ENCODE data around the gene WASL.

Gene WASL

DNA sequence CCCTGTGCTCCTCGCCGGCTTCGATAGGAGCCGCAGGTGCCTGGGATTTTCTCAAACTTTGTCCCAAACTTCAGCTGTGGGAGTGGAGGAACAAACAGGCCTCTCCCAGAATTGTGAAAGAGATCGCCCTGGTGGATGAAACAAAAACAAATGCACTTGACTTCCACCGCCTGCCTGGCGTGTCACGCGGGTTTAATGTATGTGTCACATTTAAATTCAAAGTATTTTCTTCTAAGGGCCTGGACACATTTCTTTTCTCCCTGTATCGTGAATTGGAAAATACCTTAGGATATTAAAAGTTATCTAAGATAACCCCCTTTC, 694 bp upstream of the WASL start:
- no peak for DNase-seq (ENCODE audit: extremely low spot score)
- ChIA-PET CTCF (interaction anchor here (0.9 to 3.2 kb wide), 18 partner anchors 8 to 123 kb away, joined by 3 to 11 read pairs (median 4); no protein-coding TSS in a partner anchor), POLR2A (interaction anchor here (0.6 to 1.3 kb wide), 3 partner anchors 10 to 192 kb away, joined by 3 read pairs; partner anchors contain the start of gene NDUFA5)
- TF ChIP-seq, protein P1, sequence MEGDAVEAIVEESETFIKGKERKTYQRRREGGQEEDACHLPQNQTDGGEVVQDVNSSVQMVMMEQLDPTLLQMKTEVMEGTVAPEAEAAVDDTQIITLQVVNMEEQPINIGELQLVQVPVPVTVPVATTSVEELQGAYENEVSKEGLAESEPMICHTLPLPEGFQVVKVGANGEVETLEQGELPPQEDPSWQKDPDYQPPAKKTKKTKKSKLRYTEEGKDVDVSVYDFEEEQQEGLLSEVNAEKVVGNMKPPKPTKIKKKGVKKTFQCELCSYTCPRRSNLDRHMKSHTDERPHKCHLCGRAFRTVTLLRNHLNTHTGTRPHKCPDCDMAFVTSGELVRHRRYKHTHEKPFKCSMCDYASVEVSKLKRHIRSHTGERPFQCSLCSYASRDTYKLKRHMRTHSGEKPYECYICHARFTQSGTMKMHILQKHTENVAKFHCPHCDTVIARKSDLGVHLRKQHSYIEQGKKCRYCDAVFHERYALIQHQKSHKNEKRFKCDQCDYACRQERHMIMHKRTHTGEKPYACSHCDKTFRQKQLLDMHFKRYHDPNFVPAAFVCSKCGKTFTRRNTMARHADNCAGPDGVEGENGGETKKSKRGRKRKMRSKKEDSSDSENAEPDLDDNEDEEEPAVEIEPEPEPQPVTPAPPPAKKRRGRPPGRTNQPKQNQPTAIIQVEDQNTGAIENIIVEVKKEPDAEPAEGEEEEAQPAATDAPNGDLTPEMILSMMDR (IDR thresholded peaks at IDR 0.05; ENCODE audit: control extremely low read depth, extremely low read depth, low read depth, missing control alignments) = no peak

DNA sequence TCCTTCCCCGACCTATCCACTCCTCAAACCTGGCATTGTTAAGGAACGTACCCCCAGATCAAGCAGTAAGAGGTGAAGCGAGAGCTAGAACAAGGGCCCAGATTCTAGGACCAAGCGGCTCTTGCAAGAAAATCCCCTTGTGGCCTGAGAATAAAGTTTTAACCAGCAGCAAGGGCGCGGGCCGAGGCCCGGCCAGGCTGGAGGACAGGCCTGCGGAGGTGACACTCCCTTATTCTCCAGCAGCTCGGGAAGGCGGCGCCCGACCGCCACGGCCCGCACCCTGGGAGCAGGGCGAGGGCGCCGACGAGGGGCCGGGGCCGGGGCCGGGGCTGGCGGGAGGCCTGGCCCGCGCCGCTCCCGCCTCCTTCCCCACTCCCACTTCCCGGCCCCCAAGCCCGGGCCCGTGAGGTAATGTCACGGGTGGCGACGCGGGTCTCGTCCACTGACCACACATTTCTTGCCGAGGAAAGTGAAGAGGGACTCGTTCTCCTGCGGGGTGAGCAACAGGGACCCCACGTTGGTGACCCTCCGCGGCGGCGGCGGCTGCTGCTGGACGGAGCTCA, 551 bp downstream of the WASL start:
- ChIA-PET POLR2A (interaction anchor here (1.3 kb wide), 1 partner anchor 22 kb away, joined by 3 read pairs; no protein-coding TSS in a partner anchor), CTCF (interaction anchor here (0.7 to 3.2 kb wide), 14 partner anchors 8 to 122 kb away, joined by 3 to 11 read pairs (median 4); no protein-coding TSS in a partner anchor)
- peak; percentile 47 for DNase-seq (ENCODE audit: extremely low spot score)
- TF ChIP-seq, protein P1 (IDR thresholded peaks at IDR 0.05; ENCODE audit: control extremely low read depth, extremely low read depth, low read depth, missing control alignments) = no peak

DNA sequence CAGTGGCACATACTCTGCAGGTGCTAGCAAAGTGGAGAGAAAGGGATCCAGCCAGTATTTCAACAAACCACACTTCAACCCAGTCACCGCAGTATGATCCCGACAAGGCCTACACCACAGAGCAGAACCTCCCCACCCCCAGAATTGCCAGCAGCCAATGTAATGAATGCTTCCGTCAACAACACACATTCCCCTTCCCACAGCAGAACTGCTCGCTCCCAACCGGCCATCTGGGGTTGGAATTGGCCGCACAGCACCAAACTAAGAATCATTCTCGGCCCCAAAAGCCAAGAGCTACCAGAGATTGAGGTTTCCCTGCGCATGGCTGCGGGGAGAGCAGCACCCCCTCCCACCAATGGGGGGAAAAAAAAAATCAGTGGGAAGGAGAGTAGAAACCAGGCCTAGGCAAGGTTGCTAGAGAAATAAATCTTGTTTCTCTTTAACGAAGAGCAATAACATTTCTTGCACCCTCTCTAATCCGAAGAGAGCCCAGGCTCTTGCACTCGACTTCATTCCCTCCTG, 1.1 kb downstream of the WASL start:
- peak; percentile 22 for DNase-seq (ENCODE audit: extremely low spot score)
- CTCF ChIA-PET = interaction anchor here (1.6 to 3.2 kb wide), 2 partner anchors 19 to 117 kb away, joined by 5 to 11 read pairs; no protein-coding TSS in a partner anchor
- POLR2A ChIA-PET = no interaction called here
- TF ChIP-seq, protein P1 (IDR thresholded peaks at IDR 0.05; ENCODE audit: control extremely low read depth, extremely low read depth, low read depth, missing control alignments) = no peak

DNA sequence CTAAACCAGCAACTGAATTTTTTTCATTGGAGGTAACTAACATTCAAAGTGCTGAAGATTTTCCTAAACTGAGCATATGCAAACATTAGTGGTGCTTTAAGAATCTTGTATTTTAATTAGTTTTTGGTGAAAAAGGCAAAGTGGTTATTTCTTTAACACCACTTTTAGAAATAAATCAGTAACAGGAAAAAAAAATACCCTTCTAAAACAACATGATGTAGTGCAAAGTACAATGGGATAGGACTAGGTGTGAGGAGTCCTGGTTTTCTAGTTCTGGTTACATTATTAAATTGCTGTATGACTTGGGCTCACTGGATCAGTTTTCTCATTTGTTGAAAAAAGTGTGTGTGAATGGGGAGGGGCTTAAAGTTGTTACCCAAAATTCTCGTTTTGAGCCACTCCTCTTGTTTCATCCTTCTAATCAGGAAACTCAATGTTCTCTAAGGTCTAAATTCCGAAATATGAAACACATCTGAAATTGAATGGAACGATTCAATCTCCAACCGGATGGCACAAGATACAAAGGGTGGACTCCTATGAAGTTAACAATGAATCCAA, 1.8 kb downstream of the WASL start:
- POLR2A ChIA-PET = no interaction called here
- TF ChIP-seq, protein P1 (IDR thresholded peaks at IDR 0.05; ENCODE audit: control extremely low read depth, extremely low read depth, low read depth, missing control alignments) = no peak
- DNase-seq (ENCODE audit: extremely low spot score) = peak; percentile 18
- CTCF ChIA-PET = interaction anchor here (1.6 to 1.7 kb wide), 3 partner anchors 8 to 50 kb away, joined by 3 to 5 read pairs (median 5); no protein-coding TSS in a partner anchor

DNA sequence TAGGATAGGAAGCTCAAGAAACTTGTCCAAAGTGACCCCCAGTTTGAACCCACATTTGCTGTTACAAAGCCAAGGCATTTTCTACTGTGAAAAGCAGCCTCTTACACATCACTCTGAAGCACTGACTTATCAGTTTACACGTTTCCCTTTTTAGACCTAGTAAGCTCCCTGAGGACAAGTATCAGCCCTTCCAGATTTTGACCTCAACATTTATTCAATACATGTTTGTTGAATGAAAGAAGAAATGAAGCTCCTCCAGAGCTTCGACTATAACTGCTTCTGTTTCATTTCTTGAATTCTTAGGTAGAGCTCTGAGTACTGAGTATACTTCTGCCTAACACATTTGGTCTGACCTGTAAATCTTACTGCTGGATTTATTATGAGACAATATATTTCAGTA, 2.7 kb downstream of the WASL start:
- DNase-seq (ENCODE audit: extremely low spot score) = no peak
- ChIA-PET POLR2A (no interaction called here), CTCF (interaction anchor here (0.8 to 3.8 kb wide), 8 partner anchors 9 to 126 kb away, joined by 3 to 16 read pairs (median 3); no protein-coding TSS in a partner anchor)
- TF ChIP-seq, protein P1 (IDR thresholded peaks at IDR 0.05; ENCODE audit: control extremely low read depth, extremely low read depth, low read depth, missing control alignments) = no peak

DNA sequence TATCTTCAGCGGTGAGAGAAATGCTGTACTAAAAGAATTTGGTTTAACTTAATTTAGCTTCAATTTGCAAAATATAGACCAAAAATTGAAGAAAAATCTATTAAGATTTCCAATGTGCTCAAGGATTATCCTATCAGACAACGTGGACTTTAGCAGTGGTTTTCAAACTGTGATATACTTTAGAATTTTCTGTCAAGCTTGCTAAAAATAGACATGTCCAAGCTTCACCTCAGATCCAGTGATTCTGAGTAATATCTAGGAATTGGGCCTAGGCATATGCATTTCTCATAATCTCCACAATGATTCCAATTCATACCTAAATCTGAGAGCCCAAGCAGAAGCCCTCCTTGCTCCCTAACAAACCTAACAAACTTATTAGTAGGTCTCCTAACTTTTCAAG, 3.4 kb downstream of the WASL start:
- DNase-seq (ENCODE audit: extremely low spot score) = no peak
- CTCF ChIA-PET = interaction anchor here (0.8 to 3.8 kb wide), 7 partner anchors 10 to 126 kb away, joined by 3 to 16 read pairs (median 3); no protein-coding TSS in a partner anchor
- POLR2A ChIA-PET = no interaction called here
- TF ChIP-seq, protein P1 (IDR thresholded peaks at IDR 0.05; ENCODE audit: control extremely low read depth, extremely low read depth, low read depth, missing control alignments) = no peak

Measured in GM10248 (cell line).